ENCODE data around the gene VWA8.
"Not testable (repeated sequence)": the region's sequence is repeated elsewhere in the genome, so short reads cannot be mapped to it uniquely, and the experiment has no call there.

The VWA8 gene

GRCh38 chr13:41608111-41608838, 352.6 kb downstream of the VWA8 start:
- DNase-seq, result no peak

DNA sequence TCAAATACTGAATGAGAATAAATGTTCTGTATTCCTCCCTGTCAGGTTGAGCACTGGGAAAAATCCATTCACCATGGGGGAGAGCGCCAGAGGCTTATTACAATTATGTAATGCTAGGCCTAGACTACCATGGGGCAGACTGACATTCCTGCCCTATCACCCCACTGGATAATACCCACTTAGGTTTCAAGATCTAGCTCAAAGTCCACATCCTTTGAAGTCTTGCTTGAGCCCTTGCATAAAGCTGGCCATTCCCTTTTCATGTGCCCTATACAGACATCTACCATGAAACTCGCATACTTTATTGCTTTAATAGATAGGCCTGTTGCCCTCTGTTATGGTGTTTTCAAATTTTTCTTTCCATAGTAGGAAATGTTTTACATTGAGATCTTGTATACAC, 354.3 kb downstream of the VWA8 start:
- no peak for DNase-seq

DNA sequence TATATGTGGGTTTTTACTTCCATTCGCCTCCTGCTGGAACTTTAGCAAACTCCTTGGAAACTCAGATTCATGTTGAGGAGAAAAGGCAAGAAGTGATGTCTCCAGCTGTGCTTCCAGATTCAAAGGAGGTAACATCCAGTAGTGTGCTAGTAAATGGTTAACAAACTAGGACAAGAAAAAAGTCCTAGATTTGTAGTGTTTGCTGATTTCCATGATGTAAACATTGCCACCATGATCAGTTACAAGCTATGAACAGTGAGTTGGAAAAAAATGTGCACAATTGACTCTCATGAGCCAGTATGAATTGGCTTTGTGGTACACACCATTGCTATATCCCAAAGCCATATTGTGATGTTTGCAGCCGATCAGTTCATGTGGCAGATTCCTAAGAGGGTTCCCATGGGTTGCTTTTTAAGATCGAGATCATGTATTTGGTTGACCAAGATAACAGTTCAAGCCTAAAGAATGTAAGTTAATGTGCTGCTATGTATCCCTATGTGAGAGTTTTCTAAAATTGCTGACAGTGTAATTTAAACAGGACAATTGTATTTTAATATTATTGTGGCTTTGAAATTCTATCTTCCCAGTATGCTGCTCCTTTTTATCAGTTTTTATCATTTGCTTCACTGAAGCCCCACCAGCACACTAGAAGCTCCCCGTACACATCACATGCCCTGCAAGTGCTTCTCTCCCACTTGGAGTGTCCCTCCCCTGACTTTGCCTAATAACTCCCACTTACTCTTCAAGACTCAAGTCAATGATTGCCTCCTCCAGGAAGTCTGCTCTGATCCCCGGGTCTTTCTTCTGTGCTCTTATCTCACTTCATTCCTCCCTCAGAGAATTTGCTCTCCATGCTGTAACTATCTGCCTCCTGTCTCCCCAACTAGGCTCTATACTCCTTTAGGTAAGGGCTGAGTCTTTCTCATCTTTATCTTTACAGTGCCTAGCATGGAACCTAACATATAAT, 355.3 kb downstream of the VWA8 start:
- DNase-seq, result no peak

DNA sequence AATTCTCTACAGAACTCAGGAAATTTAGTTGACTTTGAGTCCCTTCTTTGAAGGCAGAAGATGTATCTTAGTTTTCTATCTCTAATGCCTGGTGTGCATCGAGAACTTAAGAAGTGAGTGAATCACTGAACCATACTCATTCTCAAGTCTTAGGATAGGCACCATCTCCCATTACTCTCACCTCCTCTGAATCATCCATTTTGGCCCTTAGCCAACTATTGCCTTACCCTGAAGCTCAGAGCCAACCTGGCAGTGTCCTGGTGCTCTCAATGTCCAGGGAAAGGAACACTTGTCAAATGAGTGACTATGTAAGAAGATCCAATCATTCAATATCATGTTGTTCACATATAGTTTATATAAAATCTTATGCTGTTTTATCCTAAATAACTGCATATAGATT, 357.0 kb downstream of the VWA8 start:
- no peak for DNase-seq

DNA sequence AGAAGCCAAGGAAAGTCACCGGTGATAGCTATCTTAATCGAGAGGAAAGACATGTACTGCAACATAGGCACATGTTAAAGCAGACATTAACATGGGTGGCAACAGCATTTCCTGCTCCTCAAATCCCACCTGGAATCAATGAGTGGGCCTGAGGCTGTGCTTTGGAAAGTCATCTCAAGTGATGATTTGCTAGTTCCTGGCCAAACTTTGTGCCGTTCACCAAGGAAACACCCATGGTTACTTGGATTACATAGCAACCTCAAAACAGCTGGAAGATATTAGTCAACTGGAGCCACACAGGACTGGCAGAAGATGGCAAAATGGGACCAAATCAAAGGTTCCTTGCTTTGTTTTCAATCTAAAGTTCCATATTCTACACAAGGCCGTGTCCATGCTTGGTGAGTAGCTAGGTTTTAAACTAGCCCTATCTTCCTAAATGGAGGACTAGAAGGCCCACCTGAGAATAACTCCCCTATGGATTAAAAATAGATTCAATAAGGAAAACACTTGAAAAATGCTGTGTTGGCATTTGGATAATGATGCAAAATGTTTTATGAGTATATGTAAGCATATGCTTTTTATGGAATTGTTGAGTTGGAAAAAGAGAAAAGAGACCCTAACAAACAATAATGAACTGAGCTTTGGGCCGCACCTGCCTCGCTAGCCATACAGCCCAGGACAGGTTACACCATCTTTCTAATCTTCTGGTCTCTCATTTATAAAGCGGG, 359.0 kb downstream of the VWA8 start:
- no peak for DNase-seq

DNA sequence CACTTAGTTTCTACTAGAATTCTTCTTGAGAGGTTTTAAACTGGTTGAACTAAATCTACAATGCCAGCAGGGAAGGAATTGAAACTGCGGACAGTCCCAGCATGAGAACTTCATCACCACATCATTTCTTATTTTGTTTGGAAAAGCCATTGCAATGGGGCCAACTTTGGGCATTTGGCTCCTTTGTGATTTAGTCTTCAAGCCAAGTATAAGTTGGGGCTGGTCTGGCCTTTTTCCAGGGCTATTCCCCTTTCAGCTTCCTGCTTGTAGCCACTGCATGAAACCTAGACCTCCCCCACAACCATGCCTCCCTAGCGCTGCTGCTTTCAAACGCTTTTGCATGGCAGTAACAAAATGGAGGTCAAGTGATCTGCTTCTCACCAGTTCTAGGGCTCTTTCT, 361.3 kb downstream of the VWA8 start:
- DNase-seq, result no peak

DNA sequence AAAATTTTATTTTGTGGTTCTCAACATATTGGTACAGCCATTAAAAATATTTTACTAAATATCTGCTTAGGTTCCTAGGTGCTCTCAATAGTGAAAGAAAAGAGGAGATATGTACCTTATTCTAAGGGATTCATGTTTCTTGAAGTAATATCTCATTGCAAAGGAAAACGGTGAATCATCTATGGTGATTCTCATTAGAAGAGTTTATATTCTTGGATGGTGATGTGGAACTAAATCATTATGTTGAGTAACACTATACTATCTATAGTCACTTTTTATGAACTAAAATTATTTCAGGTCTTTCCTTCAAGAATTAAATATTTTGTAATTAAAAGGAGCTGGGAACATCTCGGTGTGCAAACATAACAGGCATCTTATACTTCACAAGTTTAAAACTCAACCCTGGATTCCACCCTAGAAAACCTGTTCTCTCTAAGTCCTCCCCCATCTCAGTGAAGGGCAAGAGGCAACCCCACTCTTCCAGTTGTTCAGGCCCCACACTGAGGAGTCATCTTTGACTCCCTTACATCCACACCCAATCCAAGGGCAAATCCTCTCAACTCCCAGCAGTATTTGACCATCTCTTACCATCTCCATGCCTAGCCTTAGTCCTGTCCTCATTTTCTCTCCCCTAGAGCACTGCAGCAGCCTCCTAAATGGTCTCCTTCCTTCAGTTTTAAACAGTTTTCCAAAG, 363.4 kb downstream of the VWA8 start:
- DNase-seq, result no peak

DNA sequence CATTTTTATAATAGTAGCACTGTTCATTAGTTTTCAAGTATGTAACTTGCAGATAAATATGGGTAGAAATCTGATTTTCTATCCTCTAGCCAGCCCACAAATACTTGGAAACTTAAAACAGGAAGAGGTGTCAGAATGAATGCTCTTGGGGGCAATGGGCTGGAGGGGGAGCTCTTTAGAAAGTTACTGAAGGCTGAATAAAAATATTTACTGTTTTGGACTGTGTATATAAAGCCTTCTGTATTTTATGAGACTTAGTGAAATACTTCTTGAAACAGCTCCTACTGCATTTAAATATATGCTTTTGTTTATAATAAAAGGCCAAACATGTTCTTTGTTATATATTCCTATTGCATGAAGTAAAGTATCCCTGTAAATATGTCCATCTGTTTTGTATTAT, 364.7 kb downstream of the VWA8 start:
- no peak for DNase-seq

DNA sequence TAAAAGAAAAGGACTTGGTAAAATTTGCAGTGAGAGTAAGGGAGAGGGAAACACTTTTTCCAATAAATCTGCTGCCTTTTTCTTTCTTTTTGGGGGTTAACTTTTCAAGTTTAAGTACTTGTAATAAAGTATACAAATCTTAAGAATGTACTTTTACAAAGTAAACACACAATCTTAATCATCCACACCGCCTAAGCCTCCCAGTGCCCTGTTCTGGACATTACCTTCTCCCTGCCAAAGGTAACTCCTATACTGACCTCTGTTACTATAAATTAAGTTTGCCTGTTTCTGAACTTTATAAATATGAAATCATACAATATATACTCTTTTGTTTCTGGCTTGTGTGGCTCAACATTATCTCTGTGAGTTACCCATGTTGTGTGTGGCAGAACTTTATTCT, 365.6 kb downstream of the VWA8 start:
- DNase-seq, result no peak

DNA sequence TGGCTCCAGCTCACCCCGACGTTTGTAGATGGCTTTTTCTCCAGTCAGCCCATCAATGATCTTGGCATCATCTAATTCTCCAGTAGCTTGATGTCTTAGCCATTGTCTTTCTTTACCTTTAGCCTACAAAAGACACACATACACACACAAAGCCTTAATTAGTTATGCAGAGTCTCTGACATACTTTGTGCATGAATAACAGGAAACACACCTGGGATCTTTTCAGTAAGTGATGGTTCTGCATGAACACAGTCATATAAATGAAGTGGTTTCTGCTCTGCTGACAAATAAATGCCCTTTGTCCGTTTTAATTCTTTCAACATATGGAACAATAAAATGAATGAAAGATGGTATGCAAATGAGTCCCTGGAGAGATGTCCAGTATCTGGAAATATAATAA, 370.3 kb downstream of the VWA8 start:
- no peak for DNase-seq

- DNase-seq, result peak; percentile 21
Measured at GRCh38 chr13:41590122-41590521, 370.8 kb downstream of the VWA8 start.

- DNase-seq, result no peak
Measured at GRCh38 chr13:41589434-41589833, 371.5 kb downstream of the VWA8 start.

DNA sequence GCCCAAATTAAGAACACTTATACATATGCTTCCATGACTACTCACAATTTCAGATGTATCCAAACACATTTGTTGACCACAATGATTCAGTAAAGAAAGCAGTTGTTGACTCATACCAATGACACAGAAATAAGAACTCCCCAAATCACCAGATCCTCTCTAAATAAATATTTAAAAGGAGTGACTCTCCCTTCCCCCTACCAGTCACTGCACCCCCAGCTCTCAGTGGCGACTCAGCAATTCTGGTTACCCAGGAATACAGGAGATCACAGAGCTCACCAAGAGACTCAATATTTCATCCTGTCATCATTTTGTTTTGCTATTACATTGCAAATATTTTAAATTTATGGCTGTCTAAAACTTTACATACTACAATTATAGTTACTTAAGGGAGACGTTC, 372.0 kb downstream of the VWA8 start:
- no peak for DNase-seq

DNA sequence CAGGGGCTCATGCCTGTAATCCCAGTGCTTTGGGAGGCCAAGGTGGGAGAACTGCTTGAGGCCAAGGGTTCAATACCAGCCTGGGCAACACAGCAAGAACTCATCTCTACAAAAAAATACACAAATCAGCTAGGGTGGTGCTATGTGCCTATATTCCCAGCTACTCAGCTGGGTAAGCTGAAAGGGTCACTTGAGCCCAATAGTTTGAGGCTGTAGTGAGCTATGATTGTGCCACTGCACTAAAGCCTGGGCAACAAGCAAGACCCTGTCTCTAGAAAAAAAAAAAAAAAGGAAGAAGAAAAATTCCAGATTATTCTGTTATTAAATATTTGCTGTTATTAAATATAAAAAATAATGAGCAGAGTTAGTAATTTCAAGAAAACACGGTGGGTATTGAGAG, 372.5 kb downstream of the VWA8 start:
- no peak for DNase-seq

DNA sequence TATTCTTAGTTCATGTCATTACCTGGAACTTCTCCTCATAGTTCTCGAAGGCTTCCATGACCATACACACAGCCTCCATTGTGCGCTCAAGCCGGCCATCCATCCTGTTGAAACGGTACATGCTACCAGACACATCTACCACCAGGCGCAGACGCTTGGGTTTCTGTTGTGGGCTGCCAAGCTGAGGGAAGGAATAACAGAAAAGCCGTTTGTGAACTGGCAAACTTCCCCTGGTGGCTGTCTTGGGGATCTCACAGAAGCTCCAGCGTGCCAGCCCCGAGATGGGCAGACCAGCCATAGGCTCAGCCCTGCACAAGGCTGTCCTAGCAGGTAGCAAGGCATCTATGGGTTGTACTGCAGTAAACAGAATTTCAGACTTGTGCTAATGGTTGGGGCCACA, 373.4 kb downstream of the VWA8 start:
- no peak for DNase-seq

- DNase-seq, result no peak
Measured at GRCh38 chr13:41586216-41586615, 374.7 kb downstream of the VWA8 start.

DNA sequence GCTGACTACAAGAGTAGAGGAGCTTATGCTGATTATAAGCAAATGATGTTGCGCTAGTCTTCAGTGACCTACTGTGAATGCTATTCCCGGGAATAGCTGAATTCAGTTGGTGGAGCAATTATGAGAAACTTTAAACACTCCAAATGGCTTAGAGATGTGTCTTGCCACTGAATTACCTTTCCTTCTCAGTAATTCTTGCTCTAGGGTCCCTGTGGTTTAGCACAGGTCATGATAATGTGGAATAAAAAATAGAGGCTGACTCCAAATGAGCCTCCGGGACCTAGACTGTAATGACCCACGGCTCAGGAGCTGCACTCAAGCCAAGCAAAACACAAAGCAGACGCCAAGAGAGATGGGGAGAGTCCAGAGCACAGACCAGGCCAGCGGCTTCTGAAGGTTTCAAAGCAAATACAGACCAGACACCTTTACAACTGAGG, 378.9 kb downstream of the VWA8 start:
- DNase-seq, result peak; percentile 3

- DNase-seq, result no peak
Measured at GRCh38 chr13:41580345-41580744, 380.6 kb downstream of the VWA8 start.

- DNase-seq, result no peak
Measured at GRCh38 chr13:41579881-41580280, 381.0 kb downstream of the VWA8 start.

DNA sequence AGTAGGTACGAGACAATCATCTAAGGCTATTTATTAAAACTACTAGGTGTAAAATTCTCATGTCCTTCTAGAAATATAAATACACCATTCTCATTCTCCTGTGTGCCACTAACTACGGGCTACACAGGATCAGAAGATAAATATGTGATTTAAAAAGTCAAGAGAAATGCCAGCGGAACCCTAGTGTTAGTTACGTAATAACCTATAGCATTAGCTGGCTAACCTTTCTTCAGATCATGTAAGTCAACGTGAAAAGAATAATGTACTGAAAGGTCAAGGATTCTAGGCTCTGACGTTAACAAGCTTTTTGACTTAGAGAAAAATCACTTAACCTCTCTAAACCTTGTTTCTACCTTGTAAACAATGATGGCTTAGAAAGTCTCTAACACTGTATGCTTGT, 381.7 kb downstream of the VWA8 start:
- DNase-seq, result no peak

GRCh38 chr13:41578371-41578770, 382.5 kb downstream of the VWA8 start:
- no peak for DNase-seq

- DNase-seq, result no peak
Measured at GRCh38 chr13:41577436-41577835, 383.5 kb downstream of the VWA8 start.

DNA sequence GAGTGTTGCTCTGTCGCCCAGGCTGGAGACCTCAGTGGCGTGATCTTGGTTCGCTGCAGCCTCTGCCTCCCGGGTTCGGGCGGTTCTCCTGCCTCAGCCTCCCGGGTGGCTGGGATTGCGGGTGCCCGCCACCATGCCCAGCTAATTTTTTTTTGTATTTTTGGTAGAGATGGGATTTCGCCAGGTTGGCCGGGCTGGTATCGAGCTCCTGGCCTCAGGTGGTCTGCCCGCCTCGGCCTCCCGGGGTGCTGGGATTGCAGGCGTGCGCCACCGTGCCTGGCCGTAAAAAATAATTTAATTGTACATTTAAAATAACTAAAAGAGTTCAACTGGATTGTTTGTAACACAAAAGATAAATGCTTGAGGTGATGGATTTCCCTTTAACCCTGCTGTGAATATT, 387.3 kb downstream of the VWA8 start:
- not testable (repeated sequence) for DNase-seq

Data from NCI-H526 treated with DMSO at 0.1 percent for 48 hours (cell line).